ENCODE data around the gene ARHGAP22.

The ARHGAP22 gene

GRCh38 chr10:48500771-48501170, 104.1 kb downstream of the ARHGAP22 start:
- no peak overlapping the region for H3K4me3 ChIP-seq (replicated peaks; ENCODE audit: low read depth, low read length)
- no peak for DNase-seq (ENCODE audit: extremely low read depth, low read depth)
- TF ChIP-seq, protein P1, sequence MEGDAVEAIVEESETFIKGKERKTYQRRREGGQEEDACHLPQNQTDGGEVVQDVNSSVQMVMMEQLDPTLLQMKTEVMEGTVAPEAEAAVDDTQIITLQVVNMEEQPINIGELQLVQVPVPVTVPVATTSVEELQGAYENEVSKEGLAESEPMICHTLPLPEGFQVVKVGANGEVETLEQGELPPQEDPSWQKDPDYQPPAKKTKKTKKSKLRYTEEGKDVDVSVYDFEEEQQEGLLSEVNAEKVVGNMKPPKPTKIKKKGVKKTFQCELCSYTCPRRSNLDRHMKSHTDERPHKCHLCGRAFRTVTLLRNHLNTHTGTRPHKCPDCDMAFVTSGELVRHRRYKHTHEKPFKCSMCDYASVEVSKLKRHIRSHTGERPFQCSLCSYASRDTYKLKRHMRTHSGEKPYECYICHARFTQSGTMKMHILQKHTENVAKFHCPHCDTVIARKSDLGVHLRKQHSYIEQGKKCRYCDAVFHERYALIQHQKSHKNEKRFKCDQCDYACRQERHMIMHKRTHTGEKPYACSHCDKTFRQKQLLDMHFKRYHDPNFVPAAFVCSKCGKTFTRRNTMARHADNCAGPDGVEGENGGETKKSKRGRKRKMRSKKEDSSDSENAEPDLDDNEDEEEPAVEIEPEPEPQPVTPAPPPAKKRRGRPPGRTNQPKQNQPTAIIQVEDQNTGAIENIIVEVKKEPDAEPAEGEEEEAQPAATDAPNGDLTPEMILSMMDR (IDR thresholded peaks at IDR 0.05; ENCODE audit: low read depth, low read length, missing control alignments) = no peak

GRCh38 chr10:48498940-48499510, 105.8 kb downstream of the ARHGAP22 start:
- H3K4me3 ChIP-seq (replicated peaks; ENCODE audit: low read depth, low read length) = no peak overlapping the region
- TF ChIP-seq, protein P1 (IDR thresholded peaks at IDR 0.05; ENCODE audit: low read depth, low read length, missing control alignments) = no peak
- no peak for DNase-seq (ENCODE audit: extremely low read depth, low read depth)

DNA sequence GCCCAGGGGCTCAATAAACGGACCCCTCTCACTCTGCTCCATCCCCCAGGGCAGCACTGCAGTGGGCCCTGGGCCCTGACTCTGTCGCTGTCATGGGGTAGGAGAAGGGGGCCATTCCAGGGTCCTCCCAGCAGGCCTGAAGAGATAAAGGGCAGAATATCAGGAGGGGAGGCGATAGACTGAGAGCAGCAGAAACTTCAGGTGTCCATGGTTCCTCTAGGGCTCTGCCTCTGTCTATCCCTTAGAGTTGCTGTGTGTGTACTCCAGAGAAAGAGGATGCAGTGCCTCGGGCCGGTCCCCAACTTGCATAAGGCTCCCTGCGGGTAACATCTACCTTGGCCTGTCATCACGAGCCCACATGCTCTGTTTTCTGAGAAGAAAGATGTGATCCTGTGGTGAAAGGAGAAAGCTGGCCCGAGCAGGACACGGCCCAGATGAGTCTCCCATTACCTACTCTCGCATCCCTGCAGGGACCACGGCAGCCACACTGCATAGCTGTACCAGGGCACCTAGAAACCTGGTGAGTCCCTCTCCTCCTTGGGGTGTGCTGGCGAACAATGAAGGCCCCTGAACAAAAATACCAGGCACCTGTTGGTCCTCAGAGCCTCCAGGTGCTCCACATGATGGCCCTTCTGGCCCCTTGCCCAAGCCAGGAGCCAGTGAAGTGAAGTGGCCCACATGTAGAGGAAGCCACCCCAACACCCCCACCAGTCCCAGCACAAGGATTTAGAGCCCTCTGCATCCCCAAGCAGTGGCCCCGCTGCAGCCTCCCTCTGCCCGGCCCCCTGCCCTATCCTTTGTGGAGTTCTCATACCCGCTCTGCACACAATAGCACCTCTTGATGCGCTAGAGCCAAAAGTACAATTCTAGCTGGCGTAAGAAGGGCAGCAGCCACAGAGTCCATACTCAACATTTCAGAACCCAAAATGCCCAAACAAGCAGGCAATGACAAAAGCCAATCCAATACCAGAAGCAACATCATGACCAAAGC, 106.8 kb downstream of the ARHGAP22 start:
- H3K4me3 ChIP-seq (replicated peaks; ENCODE audit: low read depth, low read length) = no peak overlapping the region
- TF ChIP-seq, protein P1 (IDR thresholded peaks at IDR 0.05; ENCODE audit: low read depth, low read length, missing control alignments) = no peak
- DNase-seq (ENCODE audit: extremely low read depth, low read depth) = no peak

DNA sequence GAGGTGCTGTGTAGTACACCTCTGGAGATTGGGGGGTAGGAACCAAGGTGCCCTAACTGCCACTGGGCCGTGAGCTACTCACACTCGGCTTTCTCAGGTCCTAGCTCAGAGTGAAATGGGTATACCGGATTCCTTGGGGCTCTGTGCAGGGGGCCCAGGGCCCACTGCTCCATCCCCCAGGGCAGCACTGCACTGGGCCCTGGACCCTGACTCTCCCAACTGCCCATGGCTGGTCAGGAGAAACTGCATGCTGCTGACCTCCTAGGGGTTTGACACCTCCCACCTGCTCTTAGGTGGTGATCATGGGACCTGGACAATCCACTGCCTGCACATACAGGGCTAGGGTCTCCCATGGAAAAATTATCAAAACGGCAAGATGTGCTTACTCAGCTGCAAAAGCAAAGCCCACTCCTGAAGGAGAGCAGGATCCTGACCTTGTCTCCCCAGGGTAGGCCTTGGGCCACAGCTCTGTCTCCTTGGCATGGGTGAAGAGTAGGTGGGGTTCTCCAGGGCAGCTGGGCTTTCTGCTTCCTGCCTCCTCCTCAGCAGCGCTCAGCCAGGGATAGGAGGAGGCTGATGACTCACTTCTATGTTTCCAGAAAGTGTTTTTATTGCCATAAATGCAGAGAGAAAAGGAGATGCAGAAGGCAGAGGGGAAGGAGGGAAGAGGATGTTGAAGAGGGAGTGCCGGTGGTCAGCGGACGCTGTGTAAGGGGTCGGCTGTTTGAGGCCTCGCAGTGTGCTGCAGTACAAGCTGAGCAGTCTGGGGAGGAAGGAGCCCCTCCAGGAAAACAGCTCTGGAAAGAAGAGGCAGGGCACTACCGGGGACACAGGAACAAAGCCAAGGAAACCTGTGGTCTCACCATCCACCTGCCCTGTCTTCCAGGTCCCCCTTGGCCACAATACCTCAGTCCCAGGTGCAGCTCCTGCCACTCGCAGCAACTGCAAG, 107.8 kb downstream of the ARHGAP22 start:
- no peak overlapping the region for H3K4me3 ChIP-seq (replicated peaks; ENCODE audit: low read depth, low read length)
- TF ChIP-seq, protein P1 (IDR thresholded peaks at IDR 0.05; ENCODE audit: low read depth, low read length, missing control alignments) = no peak
- peak; percentile 58 for DNase-seq (ENCODE audit: extremely low read depth, low read depth)

GRCh38 chr10:48496105-48496830, 108.6 kb downstream of the ARHGAP22 start:
- no peak for DNase-seq (ENCODE audit: extremely low read depth, low read depth)
- TF ChIP-seq, protein P1 (IDR thresholded peaks at IDR 0.05; ENCODE audit: low read depth, low read length, missing control alignments) = no peak

More at GRCh38 chr10:48496105-48496830, 108.6 kb downstream of the ARHGAP22 start:
- H3K4me3 ChIP-seq (replicated peaks; ENCODE audit: low read depth, low read length) = no peak overlapping the region

All from HFF-Myc (cell line).